ENCODE measurements around the gene POTED. TPM values are rescaled to one million over a fixed set of nuclear protein-coding genes. Genes with fewer than 3 reads are reported as not detected.
"Not testable (repeated sequence)": the region's sequence is repeated elsewhere in the genome, so short reads cannot be mapped to it uniquely, and the experiment has no call there.

POTED gene
- 0.70 TPM in 1 of 2 replicates, not detected in the other for total RNA-seq (2014; rRNA removed; shearing (Covaris generic))

GRCh38 chr21:13609477-13609876 is at the start of gene POTED:
Gene POTED (plus strand): TSS chr21:13609777. CDS start chr21:13610229, 452 bp downstream.
- DNase-seq (ENCODE audit: low spot score): not testable (repeated sequence)

GRCh38 chr21:13650101-13650500 is 40.5 kb downstream of the POTED start:
- DNase-seq (ENCODE audit: low spot score): not testable (repeated sequence)

- DNase-seq (ENCODE audit: low spot score): not testable (repeated sequence)
Observed at GRCh38 chr21:13651746-13652145, 42.2 kb downstream of the POTED start.

All from H4 (cell line).